Measurements from ENCODE around the gene GZMA.
"Not testable (repeated sequence)": the region's sequence is repeated elsewhere in the genome, so short reads cannot be mapped to it uniquely, and the experiment has no call there.

The GZMA gene

GRCh38 chr5:55102348-55102747 is at the start of gene GZMA:
Gene GZMA (plus strand): TSS chr5:55102646. CDS start chr5:55102683, 37 bp downstream.
- no peak for DNase-seq (ENCODE audit: low spot score)

- DNase-seq (ENCODE audit: low spot score) = no peak
These were observed 47.3 kb upstream of the GZMA start for GRCh38 chr5:55055183-55055582.

- DNase-seq (ENCODE audit: low spot score) = no peak
These were observed 40.2 kb upstream of the GZMA start for GRCh38 chr5:55062039-55062779.

GRCh38 chr5:55063220-55063863 is 39.1 kb upstream of the GZMA start:
- DNase-seq (ENCODE audit: low spot score) = no peak

GRCh38 chr5:55063899-55064298 is 38.5 kb upstream of the GZMA start:
- DNase-seq (ENCODE audit: low spot score) = no peak

- no peak for DNase-seq (ENCODE audit: low spot score)
These were observed 37.9 kb upstream of the GZMA start for GRCh38 chr5:55064523-55064922.

- no peak for DNase-seq (ENCODE audit: low spot score)
These were observed 36.2 kb upstream of the GZMA start for GRCh38 chr5:55066277-55066676.

GRCh38 chr5:55070968-55071367 is 31.5 kb upstream of the GZMA start:
- DNase-seq (ENCODE audit: low spot score) = no peak

GRCh38 chr5:55071413-55071812 is 31.0 kb upstream of the GZMA start:
- no peak for DNase-seq (ENCODE audit: low spot score)

GRCh38 chr5:55072666-55073065 is 29.8 kb upstream of the GZMA start:
- no peak for DNase-seq (ENCODE audit: low spot score)

- no peak for DNase-seq (ENCODE audit: low spot score)
These were observed 29.2 kb upstream of the GZMA start for GRCh38 chr5:55073211-55073610.

GRCh38 chr5:55081541-55081940 is 20.9 kb upstream of the GZMA start:
- no peak for DNase-seq (ENCODE audit: low spot score)

GRCh38 chr5:55089301-55089700 is 13.1 kb upstream of the GZMA start:
- DNase-seq (ENCODE audit: low spot score) = not testable (repeated sequence)

GRCh38 chr5:55091011-55091410 is 11.4 kb upstream of the GZMA start:
- DNase-seq (ENCODE audit: low spot score) = not testable (repeated sequence)

GRCh38 chr5:55096182-55096581 is 6.3 kb upstream of the GZMA start:
- DNase-seq (ENCODE audit: low spot score) = no peak

GRCh38 chr5:55096861-55097260 is 5.6 kb upstream of the GZMA start:
- DNase-seq (ENCODE audit: low spot score) = no peak

- not testable (repeated sequence) for DNase-seq (ENCODE audit: low spot score)
These were observed 1.3 kb upstream of the GZMA start for GRCh38 chr5:55101148-55101547.

GRCh38 chr5:55101556-55102276 is 730 bp upstream of the GZMA start:
- no peak for DNase-seq (ENCODE audit: low spot score)

GRCh38 chr5:55104036-55104772 is 1.8 kb downstream of the GZMA start:
- DNase-seq (ENCODE audit: low spot score) = no peak

GRCh38 chr5:55104946-55105701 is 2.7 kb downstream of the GZMA start:
- DNase-seq (ENCODE audit: low spot score) = no peak

GRCh38 chr5:55105976-55106375 is 3.5 kb downstream of the GZMA start:
- not testable (repeated sequence) for DNase-seq (ENCODE audit: low spot score)

GRCh38 chr5:55108661-55109060 is 6.2 kb downstream of the GZMA start:
- DNase-seq (ENCODE audit: low spot score) = no peak
